GM12892 (cell line): Measurements from ENCODE around the gene GALNT12.

ENCODE experiments used
- POLR2A ChIP-seq: IDR thresholded peaks from 2 replicates; pipeline ENCODE4 v1.6.1; 2011; ENCODE audit warnings: low read depth, low read length, control low read depth
- POLR2AphosphoS5 ChIP-seq: IDR thresholded peaks from 2 replicates; pipeline ENCODE4 v1.6.1; 2011; ENCODE audit warnings: low read depth, low read length, control low read depth

- TF ChIP-seq POLR2A (no peak), POLR2AphosphoS5 (no peak)
These were observed 46.8 kb downstream of the GALNT12 start for GRCh38 chr9:98854266-98854665.
